K562 (cell line): ENCODE measurements around the gene MYRIP. TPM values are rescaled to one million over a fixed set of nuclear protein-coding genes. Genes with fewer than 3 reads are reported as not detected.

ENCODE experiments used
- AFF4 ChIP-seq: sonication (generic); formaldehyde crosslinking; IDR thresholded peaks from 2 replicates; pipeline ENCODE4 v1.8.0; 2023; ENCODE audit warnings: mild to moderate bottlenecking, missing genetic modification reagents
- ATF3 ChIP-seq, 2 experiments: fragments of 450-650 bp in 1 of 2; sonication (generic) in 1 of 2; formaldehyde crosslinking in 1 of 2; IDR thresholded peaks in 1 of 2; conservative IDR thresholded peaks in 1 of 2; 2 replicates each; pipeline versions ENCODE4 v1.6.1 to v1.8.1; 2016 to 2023; ENCODE audit warnings: mild to moderate bottlenecking in 2 of 2, moderate library complexity in 2 of 2, inconsistent platforms in 1 of 2, missing genetic modification reagents in 1 of 2
- CBX8 ChIP-seq: fragments of 200-600 bp; sonication (generic); IDR thresholded peaks from 2 replicates; pipeline ENCODE4 v1.6.1; 2012; ENCODE audit warnings: borderline replicate concordance, mixed run types, low read depth, mild to moderate bottlenecking, moderate library complexity, mixed read lengths, low read length, control low read depth, inconsistent platforms; ENCODE audit not compliant: poor library complexity, severe bottlenecking; ENCODE audit errors: extremely low read depth
- CC2D1A ChIP-seq: fragments of 450-650 bp; IDR thresholded peaks from 2 replicates; pipeline ENCODE4 v1.6.1; 2017; ENCODE audit warnings: mild to moderate bottlenecking
- CEBPG ChIP-seq, 3 experiments: fragments of 200-800 bp in 1 of 3; sonication (Bioruptor generic) in 1 of 3; sonication (generic) in 1 of 3; formaldehyde crosslinking in 1 of 3; IDR thresholded peaks in 2 of 3; conservative IDR thresholded peaks in 1 of 3; 2 replicates each; pipeline versions ENCODE4 v1.6.1 to v1.8.0; 2016 to 2022; ENCODE audit warnings: missing compliant biosample characterization in 2 of 3, missing genetic modification characterization in 2 of 3, mild to moderate bottlenecking in 1 of 3, missing genetic modification reagents in 1 of 3
- CHD2 ChIP-seq: IDR thresholded peaks from 2 replicates; pipeline ENCODE4 v1.6.1; 2011; ENCODE audit warnings: low read depth, low read length
- MAZ ChIP-seq, 2 experiments: fragments of 450-650 bp in 1 of 2; sonication (generic) in 1 of 2; formaldehyde crosslinking; IDR thresholded peaks in 1 of 2; conservative IDR thresholded peaks in 1 of 2; 2 replicates each; pipeline versions ENCODE4 v1.4.0 to v1.5.0; 2020; ENCODE audit warnings: mild to moderate bottlenecking in 1 of 2, missing genetic modification reagents in 1 of 2
- NFXL1 ChIP-seq: fragments of 450-650 bp; formaldehyde crosslinking; IDR thresholded peaks from 2 replicates; pipeline ENCODE4 v1.4.0; 2021; ENCODE audit warnings: mild to moderate bottlenecking
- PURB ChIP-seq: sonication (generic); formaldehyde crosslinking; IDR thresholded peaks from 2 replicates; pipeline ENCODE4 v1.9.0; 2021; ENCODE audit warnings: low read depth, mild to moderate bottlenecking, missing genetic modification reagents
- RBM14 ChIP-seq: fragments of 200-400 bp; formaldehyde crosslinking; IDR thresholded peaks from 2 replicates; pipeline ENCODE4 v1.6.1; 2018; ENCODE audit warnings: low read depth, mild to moderate bottlenecking, low read length, moderate library complexity, borderline replicate concordance; ENCODE audit not compliant: insufficient read depth
- SPI1 ChIP-seq: IDR thresholded peaks from 2 replicates; pipeline ENCODE4 v1.6.1; 2011; ENCODE audit warnings: low read depth, low read length, control low read depth, borderline replicate concordance
- SREBF2 ChIP-seq: sonication (generic); formaldehyde crosslinking; IDR thresholded peaks from 2 replicates; pipeline ENCODE4 v1.4.0; 2020; ENCODE audit warnings: mild to moderate bottlenecking, missing genetic modification reagents
- TCFL5 ChIP-seq: fragments of 250-450 bp; sonication (Bioruptor Pico); conservative IDR thresholded peaks from 2 replicates; pipeline ENCODE4 v1.6.1; 2021; ENCODE audit warnings: mild to moderate bottlenecking, moderate library complexity, matching md5 sums
- TEAD1 ChIP-seq, 2 experiments: fragments of 450-650 bp in 1 of 2; sonication (generic) in 1 of 2; formaldehyde crosslinking; IDR thresholded peaks; 2 replicates each; pipeline versions ENCODE4 v1.4.0 to v1.8.0; 2020 to 2022; ENCODE audit warnings: mild to moderate bottlenecking in 2 of 2, missing genetic modification reagents in 1 of 2
- ZBTB43 ChIP-seq: sonication (generic); formaldehyde crosslinking; IDR thresholded peaks from 2 replicates; pipeline ENCODE4 v1.8.0; 2023; ENCODE audit warnings: mild to moderate bottlenecking, missing genetic modification reagents
- ZNF121 ChIP-seq: sonication (generic); formaldehyde crosslinking; conservative IDR thresholded peaks from 2 replicates; pipeline ENCODE4 v1.8.0; 2022; ENCODE audit warnings: missing genetic modification reagents
- ZNF212 ChIP-seq: fragments of 450-650 bp; formaldehyde crosslinking; IDR thresholded peaks from 2 replicates; pipeline ENCODE4 v1.4.0; 2020; ENCODE audit warnings: mild to moderate bottlenecking
- ZNF224 ChIP-seq: sonication (generic); formaldehyde crosslinking; IDR thresholded peaks from 2 replicates; pipeline ENCODE4 v1.8.0; 2022; ENCODE audit warnings: mild to moderate bottlenecking, missing genetic modification reagents
- ZNF431 ChIP-seq: sonication (generic); formaldehyde crosslinking; IDR thresholded peaks from 2 replicates; pipeline ENCODE4 v1.8.0; 2022; ENCODE audit warnings: mild to moderate bottlenecking, missing genetic modification reagents
- polyA plus RNA-seq, 8 experiments: library from polyadenylated mRNA; depleted of rRNA in 4 of 8; stranded (reverse) in 5 of 8; unstranded in 3 of 8; fragments of >200 nt; fragmentation: Nextera tagmentation in 2 of 8; fragmentation: Illumina TruSeq in 1 of 8; extraction: Ambion mirVana in 2 of 8; extraction: Trizol in 1 of 8; gene quantifications; 2 replicates each; pipeline versions ENCODE4 v1.2.1 to v1.2.3, GENCODE V29; 2011 to 2014; ENCODE audit warnings: inconsistent platforms in 1 of 8, missing spikeins in 1 of 8
- total RNA-seq, 7 experiments: library from RNA; depleted of rRNA in 6 of 7; stranded (reverse); fragments of >200 nt in 6 of 7; fragmentation: Illumina TruSeq in 2 of 7; extraction: Trizol in 2 of 7; gene quantifications; 2 replicates each; pipeline versions ENCODE4 v1.2.1 to v1.2.3, GENCODE V29; 2011 to 2021; ENCODE audit warnings: low replicate concordance in 1 of 7

The MYRIP gene
- total and polyA plus RNA-seq, 9 of the 15 experiments (the other 6 are each of a cell fraction or from before 2014, with no cell fraction given), result 0.03 to 0.12 TPM; not detected in 7

GRCh38 chr3:40109641-40110490 is 300.5 kb downstream of the MYRIP start (continued):
- TF ChIP-seq ATF3 (IDR thresholded peaks at IDR 0.05) (peak; percentile 77), ATF3 (CRISPR knock-in tag; conservative IDR thresholded peaks at IDR 0.05) (no peak), TCFL5 (no peak), CBX8 (no peak), ZNF431 (CRISPR knock-in tag) (no peak), NFXL1 (CRISPR knock-in tag) (no peak), MAZ (CRISPR knock-in tag; conservative IDR thresholded peaks at IDR 0.05 in 1 of 2, IDR thresholded peaks at IDR 0.05 in 1 of 2) (no peak), RBM14 (no peak), CEBPG (CRISPR knock-in tag; IDR thresholded peaks at IDR 0.05) (no peak), CEBPG (tag; conservative IDR thresholded peaks at IDR 0.05 in 1 of 2, IDR thresholded peaks at IDR 0.05 in 1 of 2) (peak in 1 of 2 experiments; percentile 69; a peak in 2 of 4 replicates), SREBF2 (no peak), SPI1 (no peak), PURB (CRISPR knock-in tag) (no peak), ZNF212 (CRISPR knock-in tag) (no peak), ZBTB43 (CRISPR knock-in tag) (no peak), TEAD1 (CRISPR knock-in tag; IDR thresholded peaks at IDR 0.05) (no peak), CHD2 (no peak), CC2D1A (no peak), AFF4 (CRISPR knock-in tag) (no peak), ZNF224 (CRISPR knock-in tag) (no peak), ZNF121 (CRISPR knock-in tag) (no peak)
